Tibial nerve (tissue), 3 donors: ENCODE results near the gene GALR1.

Experiments used
- POLR2A ChIP-seq, 2 donors: fragments of 450-650 bp; IDR thresholded peaks; one replicate each; pipeline ENCODE4 v1.6.1; 2017; ENCODE audit warnings: antibody characterized with exemption in 2 of 2, mild to moderate bottlenecking in 2 of 2, moderate library complexity in 2 of 2
- TF ChIP-seq, protein P1 (sequence below), 5 experiments: fragments of 200-600 bp in 3 of 5; fragments of 450-650 bp in 2 of 5; sonication (generic) in 3 of 5; IDR thresholded peaks; one replicate each; pipeline ENCODE4 v1.5.1; 2016 to 2019; ENCODE audit warnings: antibody characterized with exemption in 5 of 5, mild to moderate bottlenecking in 3 of 5, moderate library complexity in 2 of 5

DNA sequence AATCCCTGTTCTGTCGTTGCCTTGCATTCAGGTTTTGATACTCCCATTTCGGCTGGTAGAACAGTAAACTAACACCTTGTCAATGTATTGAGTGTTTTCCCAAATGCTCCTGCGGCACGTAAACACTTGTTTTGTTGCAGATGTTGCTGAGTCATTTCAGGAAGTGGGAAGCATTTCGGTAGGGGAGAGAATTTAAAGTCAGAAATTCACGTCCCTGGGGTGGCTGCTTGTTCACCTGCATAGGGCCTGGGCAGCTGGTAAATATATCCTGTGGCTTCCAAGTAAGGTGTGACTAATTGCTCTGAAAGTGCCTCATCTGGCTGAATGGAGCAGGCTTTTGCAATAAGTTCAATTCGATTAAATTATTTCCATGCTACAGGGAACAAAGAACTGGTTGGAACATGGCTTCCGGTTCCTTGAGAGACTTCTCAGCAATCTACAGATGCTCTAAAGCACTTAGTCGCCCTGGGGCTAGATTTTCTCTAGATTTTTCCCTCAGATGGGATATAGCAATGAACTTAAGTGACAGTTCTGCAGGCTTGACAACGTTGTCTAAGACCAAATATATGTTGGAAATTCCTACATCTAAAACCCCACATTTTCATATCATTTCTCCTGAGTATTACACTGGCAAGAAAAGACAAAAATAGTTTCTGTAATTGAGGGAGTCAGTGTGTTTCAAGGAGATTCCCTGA, 5.2 kb downstream of the GALR1 start:
- TF ChIP-seq, protein P1, sequence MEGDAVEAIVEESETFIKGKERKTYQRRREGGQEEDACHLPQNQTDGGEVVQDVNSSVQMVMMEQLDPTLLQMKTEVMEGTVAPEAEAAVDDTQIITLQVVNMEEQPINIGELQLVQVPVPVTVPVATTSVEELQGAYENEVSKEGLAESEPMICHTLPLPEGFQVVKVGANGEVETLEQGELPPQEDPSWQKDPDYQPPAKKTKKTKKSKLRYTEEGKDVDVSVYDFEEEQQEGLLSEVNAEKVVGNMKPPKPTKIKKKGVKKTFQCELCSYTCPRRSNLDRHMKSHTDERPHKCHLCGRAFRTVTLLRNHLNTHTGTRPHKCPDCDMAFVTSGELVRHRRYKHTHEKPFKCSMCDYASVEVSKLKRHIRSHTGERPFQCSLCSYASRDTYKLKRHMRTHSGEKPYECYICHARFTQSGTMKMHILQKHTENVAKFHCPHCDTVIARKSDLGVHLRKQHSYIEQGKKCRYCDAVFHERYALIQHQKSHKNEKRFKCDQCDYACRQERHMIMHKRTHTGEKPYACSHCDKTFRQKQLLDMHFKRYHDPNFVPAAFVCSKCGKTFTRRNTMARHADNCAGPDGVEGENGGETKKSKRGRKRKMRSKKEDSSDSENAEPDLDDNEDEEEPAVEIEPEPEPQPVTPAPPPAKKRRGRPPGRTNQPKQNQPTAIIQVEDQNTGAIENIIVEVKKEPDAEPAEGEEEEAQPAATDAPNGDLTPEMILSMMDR (IDR thresholded peaks at IDR 0.05), result no peak
- no peak for TF ChIP-seq POLR2A (IDR thresholded peaks at IDR 0.05)
